ENCODE data around the gene PFN4. TPM values are rescaled to one million over a fixed set of nuclear protein-coding genes. Genes with fewer than 3 reads are reported as not detected.

Gene PFN4
- total and polyA plus RNA-seq, 2 experiments from 2014 or later, result 0.64 TPM; not detected in 1

- no peak for DNase-seq
- H3K27ac ChIP-seq, result no peak overlapping the region
- H3K4me1 ChIP-seq (ENCODE audit: insufficient read depth), result 0 out of 2 replicates have a peak, but pooled peaks cover 6% of the 10 kb centered on the region
- in situ Hi-C loops (cut with MboI), result no loop called here
- no peak for TF ChIP-seq EZH2 (IDR thresholded peaks at IDR 0.05; ENCODE audit: insufficient read depth, poor library complexity, severe bottlenecking)
- TF ChIP-seq EZH2phosphoT487 (IDR thresholded peaks at IDR 0.05; ENCODE audit: insufficient read depth, low read depth), result no peak
- no peak overlapping the region for H3K4me3 ChIP-seq
- H3K36me3 ChIP-seq (ENCODE audit: low read depth), result no peaks in the 10 kb centered on the region
- no peak overlapping the region for H3K9ac ChIP-seq
- H3K9me2 ChIP-seq (ENCODE audit: insufficient read depth), result no peaks in the 10 kb centered on the region
- H3K9me3 ChIP-seq (ENCODE audit: low read depth), result no peaks in the 10 kb centered on the region
- H3K79me2 ChIP-seq (ENCODE audit: insufficient read depth), result no peaks in the 10 kb centered on the region
- H3K27me3 ChIP-seq (replicated peaks; ENCODE audit: insufficient read depth), result no peaks in the 10 kb centered on the region
- H4K20me1 ChIP-seq (ENCODE audit: insufficient read depth), result no peaks in the 10 kb centered on the region
- no peak overlapping the region for H2AFZ ChIP-seq
- WGBS, 2 experiments (ENCODE audit: low coverage in 1 of 2, low lambda C conversion rate in 2 of 2, missing lambda C conversion rate in 2 of 2), result 73 to 81% methylated on average over 2 of the region's 2 CpGs
- H3F3A ChIP-seq (ENCODE audit: insufficient read depth), result 0 out of 2 replicates have a peak, but pooled peaks cover 4% of the 10 kb centered on the region
- H3K4me2 ChIP-seq (ENCODE audit: unreplicated experiment), result no peak overlapping the region
Observed at GRCh38 chr2:24088821-24089359, 34.2 kb downstream of the PFN4 start.

GRCh38 chr2:24087032-24087431 lies 36.1 kb downstream of the PFN4 start:
- no peak for DNase-seq
- Histone ChIP-seq H3F3A (ENCODE audit: insufficient read depth) (0 out of 2 replicates have a peak, but pooled peaks cover 10% of the 10 kb centered on the region), H2AFZ (no peak overlapping the region), H3K9ac (no peak overlapping the region), H3K27ac (no peak overlapping the region), H3K4me3 (no peak overlapping the region), H3K79me2 (ENCODE audit: insufficient read depth) (peaks cover 12% of the 10 kb centered on the region; the same call in 1 of the 2 replicates), H3K4me2 (ENCODE audit: unreplicated experiment) (no peak overlapping the region), H3K27me3 (replicated peaks; ENCODE audit: insufficient read depth) (no peaks in the 10 kb centered on the region), H4K20me1 (ENCODE audit: insufficient read depth) (no peaks in the 10 kb centered on the region), H3K4me1 (ENCODE audit: insufficient read depth) (0 out of 2 replicates have a peak, but pooled peaks cover 6% of the 10 kb centered on the region), H3K9me3 (ENCODE audit: low read depth) (no peaks in the 10 kb centered on the region), H3K9me2 (ENCODE audit: insufficient read depth) (no peaks in the 10 kb centered on the region), H3K36me3 (ENCODE audit: low read depth) (peaks cover 5% of the 10 kb centered on the region; the same call in 1 of the 2 replicates)
- TF ChIP-seq EZH2 (IDR thresholded peaks at IDR 0.05; ENCODE audit: insufficient read depth, poor library complexity, severe bottlenecking) (no peak), EZH2phosphoT487 (IDR thresholded peaks at IDR 0.05; ENCODE audit: insufficient read depth, low read depth) (no peak)
- in situ Hi-C loops (cut with MboI), result no loop called here
- 66 to 85% methylated on average over 3 of the region's 3 CpGs for WGBS, 2 experiments (ENCODE audit: low coverage in 1 of 2, low lambda C conversion rate in 2 of 2, missing lambda C conversion rate in 2 of 2)

GRCh38 chr2:24086241-24086640 lies 36.9 kb downstream of the PFN4 start:
- Histone ChIP-seq H3F3A (ENCODE audit: insufficient read depth) (0 out of 2 replicates have a peak, but pooled peaks cover 10% of the 10 kb centered on the region), H2AFZ (no peak overlapping the region), H3K79me2 (ENCODE audit: insufficient read depth) (peaks cover 12% of the 10 kb centered on the region; the same call in 1 of the 2 replicates), H3K27me3 (replicated peaks; ENCODE audit: insufficient read depth) (no peaks in the 10 kb centered on the region), H3K4me2 (ENCODE audit: unreplicated experiment) (no peak overlapping the region), H3K9me3 (ENCODE audit: low read depth) (no peaks in the 10 kb centered on the region), H3K4me1 (ENCODE audit: insufficient read depth) (0 out of 2 replicates have a peak, but pooled peaks cover 6% of the 10 kb centered on the region), H3K4me3 (no peak overlapping the region), H3K36me3 (ENCODE audit: low read depth) (peaks cover 6% of the 10 kb centered on the region; the same call in 1 of the 2 replicates), H4K20me1 (ENCODE audit: insufficient read depth) (no peaks in the 10 kb centered on the region), H3K9me2 (ENCODE audit: insufficient read depth) (no peaks in the 10 kb centered on the region), H3K9ac (no peak overlapping the region), H3K27ac (no peak overlapping the region)
- DNase-seq, result no peak
- WGBS, 2 experiments (ENCODE audit: low coverage in 1 of 2, low lambda C conversion rate in 2 of 2, missing lambda C conversion rate in 2 of 2), result 91 to 100% methylated on average over 1 of the region's 1 CpG
- TF ChIP-seq EZH2 (IDR thresholded peaks at IDR 0.05; ENCODE audit: insufficient read depth, poor library complexity, severe bottlenecking), result no peak
- TF ChIP-seq EZH2phosphoT487 (IDR thresholded peaks at IDR 0.05; ENCODE audit: insufficient read depth, low read depth), result no peak
- in situ Hi-C loops (cut with MboI), result no loop called here

GRCh38 chr2:24085200-24085489 lies 38.0 kb downstream of the PFN4 start:
- Histone ChIP-seq H3K4me1 (ENCODE audit: insufficient read depth) (0 out of 2 replicates have a peak, but pooled peaks cover 6% of the 10 kb centered on the region), H3K36me3 (ENCODE audit: low read depth) (peaks cover 6% of the 10 kb centered on the region; the same call in 1 of the 2 replicates), H4K20me1 (ENCODE audit: insufficient read depth) (no peaks in the 10 kb centered on the region), H3K27me3 (replicated peaks; ENCODE audit: insufficient read depth) (no peaks in the 10 kb centered on the region), H3K27ac (peak overlapping the region; percentile 77), H3F3A (ENCODE audit: insufficient read depth) (0 out of 2 replicates have a peak, but pooled peaks cover 10% of the 10 kb centered on the region), H3K4me2 (ENCODE audit: unreplicated experiment) (peak overlapping the region; percentile 85), H3K9me3 (ENCODE audit: low read depth) (no peaks in the 10 kb centered on the region), H3K79me2 (ENCODE audit: insufficient read depth) (peaks cover 12% of the 10 kb centered on the region; the same call in 1 of the 2 replicates), H2AFZ (peak overlapping the region; percentile 97), H3K9me2 (ENCODE audit: insufficient read depth) (no peaks in the 10 kb centered on the region), H3K9ac (peak overlapping the region; percentile 87), H3K4me3 (peak overlapping the region; percentile 90)
- DNase-seq, result peak; percentile 58
- 11 to 12% methylated on average over 10 to 11 of the region's 11 CpGs for WGBS, 2 experiments (ENCODE audit: low coverage in 1 of 2, low lambda C conversion rate in 2 of 2, missing lambda C conversion rate in 2 of 2)
- in situ Hi-C loops (cut with MboI), result no loop called here
- TF ChIP-seq EZH2phosphoT487 (IDR thresholded peaks at IDR 0.05; ENCODE audit: insufficient read depth, low read depth) (no peak), EZH2 (IDR thresholded peaks at IDR 0.05; ENCODE audit: insufficient read depth, poor library complexity, severe bottlenecking) (no peak)

All from GM23248 (cell line).